HG03135 (cell line): ENCODE results near the gene PRICKLE2.
"Not testable (repeated sequence)": the region's sequence is repeated elsewhere in the genome, so short reads cannot be mapped to it uniquely, and the experiment has no call there.

Experiments
- ATAC-seq: cut with Tn5 transposase; IDR thresholded peaks from one replicate; pipeline ENCODE4 v1.9.1; 2021; ENCODE audit warnings: mild to moderate bottlenecking, moderate library complexity; ENCODE audit not compliant: unreplicated experiment

Gene PRICKLE2

DNA sequence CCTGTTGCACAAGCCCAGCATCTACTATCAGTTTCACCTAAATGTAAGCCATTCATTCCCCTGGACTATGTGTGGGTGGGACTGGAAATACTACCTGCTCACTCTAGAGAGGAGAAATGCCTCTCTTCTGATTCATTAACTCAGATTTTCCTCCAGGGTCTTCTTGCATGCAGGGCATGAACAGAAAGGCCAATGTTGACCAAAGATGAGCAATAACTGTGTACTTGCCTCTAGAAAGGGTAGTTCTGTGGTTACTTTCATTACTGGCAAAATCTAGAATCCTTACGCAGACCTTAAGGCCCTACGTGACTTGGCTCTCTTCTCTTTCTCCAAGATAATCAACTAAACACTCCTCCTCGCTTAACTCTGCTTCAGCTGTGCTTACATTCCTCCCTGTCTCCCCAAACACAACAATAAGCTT is 120.6 kb downstream of the PRICKLE2 start:
- ATAC-seq = no peak

DNA sequence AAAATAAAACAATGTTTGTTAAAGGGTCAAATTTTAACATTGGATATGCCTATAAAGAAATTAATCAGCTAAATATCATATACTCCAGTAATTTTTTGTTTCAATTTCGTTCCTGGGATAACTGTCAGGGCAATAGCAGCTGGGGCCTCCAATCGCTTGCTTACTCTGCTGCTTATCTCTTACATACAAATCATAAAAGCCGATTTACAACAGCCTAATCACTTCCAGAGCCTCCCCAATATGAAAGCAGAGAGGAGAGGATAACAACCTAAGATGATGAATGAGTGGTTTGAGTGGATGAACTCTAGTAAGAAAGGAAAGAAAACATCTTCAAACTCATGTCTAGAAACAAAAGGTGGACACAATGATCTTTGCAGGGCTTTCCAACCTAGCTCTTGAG is 121.3 kb downstream of the PRICKLE2 start:
- ATAC-seq = no peak

DNA sequence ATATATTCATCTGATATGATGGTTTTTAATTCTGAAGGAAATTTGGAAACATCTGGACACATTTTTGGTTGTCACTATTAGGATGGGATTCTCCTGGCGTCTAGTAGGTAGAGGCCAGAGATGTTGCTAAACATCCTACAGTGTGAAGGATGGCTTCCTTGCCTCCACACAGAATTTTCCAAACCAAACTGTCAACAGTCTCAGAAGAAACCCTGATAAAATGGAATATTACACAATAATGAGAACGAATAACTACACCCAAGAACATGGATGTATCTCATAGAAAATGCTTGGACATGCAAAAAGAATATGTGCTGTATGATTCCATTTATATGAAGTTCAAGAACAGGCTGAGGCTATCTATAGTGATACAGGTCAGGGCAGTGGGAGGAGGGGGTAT is 122.1 kb downstream of the PRICKLE2 start:
- no peak for ATAC-seq

DNA sequence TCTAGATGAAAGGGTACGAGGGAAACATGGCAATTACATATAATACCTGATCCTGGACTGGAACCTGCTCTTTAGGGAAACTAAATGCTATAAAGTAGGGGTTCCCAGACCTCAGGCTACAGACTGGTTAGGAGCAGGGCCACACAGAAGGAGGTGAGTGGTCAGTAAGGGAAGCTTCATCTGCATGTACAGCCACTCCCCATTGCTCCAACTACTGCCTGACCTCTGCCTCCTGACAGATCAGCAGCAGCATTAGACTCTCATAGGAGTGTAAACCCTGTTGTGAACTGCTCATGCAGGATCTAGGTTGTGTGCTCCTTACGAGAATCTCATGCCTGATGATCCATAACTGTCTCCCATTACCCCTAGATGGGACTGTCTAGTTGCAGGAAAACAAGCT is 123.1 kb downstream of the PRICKLE2 start:
- no peak for ATAC-seq

DNA sequence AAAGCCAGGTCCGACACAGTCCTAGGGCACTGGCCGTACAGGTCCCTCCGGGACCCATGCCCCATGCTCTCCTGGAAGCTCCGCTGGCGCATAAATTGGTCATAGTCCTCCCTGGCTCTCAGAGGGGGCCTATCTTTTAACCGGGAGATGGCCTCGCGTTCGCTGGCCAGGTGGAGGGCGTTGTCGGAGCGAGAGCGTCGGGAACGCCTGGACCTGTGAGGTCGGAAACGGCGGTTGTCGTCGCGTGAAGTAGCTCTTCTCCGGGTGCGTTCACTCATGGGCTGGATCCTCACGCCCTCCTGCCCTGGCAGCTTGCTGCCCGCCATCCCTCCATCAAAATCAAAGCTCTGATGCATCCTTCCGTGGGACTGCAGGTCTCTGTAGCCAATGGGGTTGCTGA is 126.0 kb downstream of the PRICKLE2 start:
- ATAC-seq = no peak

DNA sequence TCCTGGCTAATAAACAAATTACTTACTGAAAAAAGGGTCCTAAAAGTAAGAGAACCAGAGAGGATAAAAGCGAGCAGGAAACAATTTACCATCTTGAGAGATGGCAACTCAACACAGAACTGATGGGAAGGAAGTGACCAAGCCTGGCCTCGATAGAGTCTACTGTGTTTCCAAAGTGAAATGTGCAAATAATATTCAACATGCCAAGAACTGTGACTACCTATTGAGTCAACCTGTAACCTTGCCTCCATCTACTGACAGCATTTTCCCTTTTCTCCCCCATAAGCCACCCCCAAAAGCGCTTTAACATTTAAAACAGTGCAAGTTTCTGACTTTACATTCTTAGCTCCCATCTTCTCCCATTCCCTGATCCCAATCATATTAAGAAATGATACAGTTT is 126.6 kb downstream of the PRICKLE2 start:
- ATAC-seq = no peak

DNA sequence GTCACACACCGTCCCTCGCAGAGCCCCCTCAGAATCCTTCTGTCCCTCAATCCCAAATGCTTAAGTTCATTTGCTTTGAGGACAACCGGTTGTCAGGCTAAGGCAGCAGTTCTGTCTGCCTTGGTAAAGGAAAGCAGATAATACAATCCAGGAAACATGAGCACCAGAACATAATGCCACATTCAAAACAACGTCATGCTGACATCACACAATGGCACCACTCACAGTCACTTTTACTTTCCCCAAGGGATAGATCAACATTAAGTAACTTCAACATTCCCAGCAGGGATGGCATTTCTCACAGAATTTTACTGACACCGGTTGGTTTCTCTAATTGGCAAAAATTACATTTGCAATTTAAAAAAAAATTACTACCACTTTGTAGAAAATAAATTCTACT is 127.3 kb downstream of the PRICKLE2 start:
- ATAC-seq = no peak

DNA sequence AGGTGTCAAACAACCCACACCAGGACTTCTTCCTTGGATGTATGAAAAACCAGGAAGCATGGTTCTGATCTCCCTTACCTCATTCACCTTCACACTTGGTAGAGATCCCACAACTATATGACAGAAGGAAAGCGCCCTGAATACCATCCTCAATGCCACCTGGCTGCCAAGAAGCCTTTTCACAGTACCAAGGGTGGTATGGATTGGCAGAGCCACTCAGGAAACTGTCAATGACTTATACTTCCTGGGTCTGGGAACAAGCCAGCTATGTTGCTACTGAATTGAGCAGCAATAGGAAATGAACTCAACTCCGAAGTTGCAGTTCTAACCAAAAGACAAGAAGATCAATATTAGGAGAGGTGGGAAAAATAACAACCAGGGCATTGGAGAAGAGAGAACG is 129.5 kb downstream of the PRICKLE2 start:
- ATAC-seq = no peak

DNA sequence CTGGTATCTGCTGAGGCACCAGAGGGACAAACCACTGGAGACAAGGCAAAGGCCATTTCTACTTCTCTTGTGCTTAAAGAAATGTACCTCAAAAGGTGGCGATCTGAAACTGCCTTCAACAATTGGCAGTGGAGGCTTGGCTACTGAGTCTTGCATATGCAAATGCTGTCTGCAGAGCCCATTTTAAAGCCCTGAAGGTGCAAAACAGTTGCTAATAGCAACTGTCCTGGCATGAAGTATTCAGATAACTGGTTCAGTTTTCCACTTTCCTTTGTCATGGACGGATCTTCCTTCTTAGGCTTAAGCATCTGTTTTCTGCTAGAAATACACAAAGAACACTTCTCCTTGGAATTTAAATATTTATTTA is 130.6 kb downstream of the PRICKLE2 start:
- no peak for ATAC-seq

DNA sequence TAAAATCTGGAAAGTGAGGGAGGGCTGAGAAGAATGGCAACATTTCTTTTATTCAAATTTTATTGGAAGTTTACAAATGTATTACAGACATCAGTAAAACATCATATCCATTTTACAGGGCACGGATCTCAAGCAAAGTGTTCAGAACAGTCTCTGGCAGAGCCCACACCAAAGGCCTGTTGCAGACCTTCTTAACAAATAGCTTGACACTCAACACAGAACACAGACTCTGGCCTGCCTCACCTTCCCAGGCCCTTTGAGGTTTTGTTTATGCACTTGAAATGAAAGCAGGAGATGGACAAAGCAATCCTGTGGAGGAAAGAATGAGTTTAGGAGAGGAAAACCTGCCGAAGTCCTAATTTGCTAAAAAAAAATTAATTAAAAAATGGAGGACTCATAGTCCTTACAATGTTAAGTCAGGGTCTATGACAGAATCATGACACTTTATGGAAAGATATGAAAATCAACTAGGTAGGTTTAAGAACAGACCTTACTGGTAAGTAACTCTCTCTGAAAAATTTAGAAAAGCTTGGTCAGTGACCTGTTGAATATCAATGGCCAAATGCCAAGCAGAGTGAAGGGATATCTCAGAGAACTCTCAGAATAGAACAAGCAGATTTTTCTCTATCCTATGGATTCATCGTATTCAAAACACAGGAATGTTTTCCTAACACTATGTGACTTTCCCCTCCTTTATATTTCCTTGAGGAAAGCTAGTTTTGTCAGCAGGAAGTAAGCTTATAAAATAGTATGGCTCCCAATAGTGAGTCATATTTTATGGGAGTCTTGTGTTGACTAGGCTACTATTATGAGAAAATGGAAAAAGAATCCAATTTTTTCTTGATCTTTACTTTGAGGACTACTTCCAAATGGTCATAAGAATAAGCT is 131.2 kb downstream of the PRICKLE2 start:
- no peak for ATAC-seq

DNA sequence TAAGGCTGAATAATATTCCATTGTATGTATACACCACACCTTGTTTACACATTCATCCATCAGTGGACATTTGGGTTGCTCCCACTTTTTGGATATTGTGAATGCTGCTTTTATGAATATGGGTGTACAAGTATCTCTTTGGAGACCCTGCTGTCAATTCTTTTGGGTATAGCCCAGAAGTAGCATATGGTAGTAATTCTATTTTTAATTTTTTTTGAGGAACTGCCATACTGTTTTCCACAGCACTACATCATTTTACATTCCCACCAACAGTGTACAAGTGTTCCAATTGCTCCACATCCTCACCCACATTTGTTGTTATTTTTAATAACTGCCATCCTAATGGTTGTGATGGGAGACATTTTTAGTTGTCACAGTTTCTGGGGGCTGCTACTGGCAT is 132.1 kb downstream of the PRICKLE2 start:
- no peak for ATAC-seq

DNA sequence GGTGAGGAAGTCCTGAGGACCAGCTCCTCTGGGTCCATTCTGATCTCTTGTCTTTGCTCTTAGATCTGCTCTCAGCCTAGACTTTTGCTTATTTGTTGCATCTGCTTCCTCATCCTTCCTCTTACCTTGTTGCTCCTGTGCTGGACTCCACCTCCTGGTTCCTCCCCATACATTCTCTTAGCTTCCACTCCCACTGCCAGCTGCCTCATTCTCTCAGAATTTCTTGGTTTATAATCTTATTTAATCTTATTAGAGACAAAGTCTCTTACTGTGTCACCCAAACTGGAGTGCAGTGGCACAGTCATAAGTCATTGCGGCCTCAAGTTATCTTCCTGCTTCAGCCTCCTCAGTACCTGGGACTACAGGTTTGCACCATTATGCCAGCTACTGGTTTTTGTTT is 133.8 kb downstream of the PRICKLE2 start:
- ATAC-seq = no peak

DNA sequence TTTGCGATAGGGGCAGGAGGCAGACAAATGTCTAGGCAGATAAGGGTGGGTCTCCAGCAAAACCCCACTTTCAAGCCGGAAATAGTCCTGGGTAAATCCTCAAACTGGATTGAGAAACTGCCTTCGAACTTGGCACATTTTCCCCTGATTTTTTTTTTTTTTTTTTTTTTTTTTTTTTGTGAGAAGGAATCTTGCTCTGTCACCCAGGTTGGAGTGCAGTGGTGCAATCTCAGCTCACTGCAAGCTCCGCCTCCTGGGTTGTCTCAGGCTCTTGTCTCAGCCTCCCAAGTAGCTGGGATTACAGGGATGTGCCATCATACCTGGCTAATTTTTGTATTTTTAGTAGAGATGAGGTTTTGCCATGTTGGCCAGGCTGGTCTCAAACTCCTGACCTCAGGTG is 135.9 kb downstream of the PRICKLE2 start:
- ATAC-seq = not testable (repeated sequence)

DNA sequence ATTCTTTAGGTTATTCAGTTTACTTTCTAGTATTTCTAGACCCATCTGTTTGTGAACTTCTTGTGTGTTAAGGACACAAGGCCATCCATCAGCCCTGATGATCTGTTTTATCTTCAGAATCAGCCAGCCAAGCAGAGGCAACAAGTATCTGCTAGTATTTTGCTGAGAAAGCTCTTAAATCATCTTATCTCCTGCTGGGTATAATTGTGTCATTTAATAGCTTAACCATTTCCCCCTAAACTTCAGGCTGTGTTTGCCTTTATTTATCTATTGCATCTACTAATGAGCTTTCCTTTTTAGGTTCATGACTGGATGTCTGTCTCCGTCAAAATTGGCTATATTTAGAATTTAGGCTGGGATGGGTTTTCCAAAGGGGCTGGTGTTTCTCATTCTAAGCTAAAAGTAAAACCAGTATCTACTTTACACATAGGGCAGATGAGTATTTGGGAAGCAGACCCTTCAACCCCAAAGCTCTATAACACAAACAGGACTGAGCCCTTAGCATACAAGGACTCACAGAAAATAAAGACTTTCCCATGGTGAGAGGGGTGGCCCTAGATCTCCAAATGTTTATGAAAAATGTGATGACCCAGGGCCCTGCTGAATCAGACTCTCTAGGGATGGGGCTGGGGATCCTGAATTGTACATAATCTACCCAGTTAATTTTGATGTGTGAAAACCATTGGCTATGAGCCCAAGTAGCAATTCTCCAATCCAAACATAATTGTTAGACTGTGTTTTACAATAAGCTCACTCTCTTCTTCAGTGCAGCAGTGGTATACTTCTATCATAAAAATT is 136.7 kb downstream of the PRICKLE2 start:
- ATAC-seq = no peak

DNA sequence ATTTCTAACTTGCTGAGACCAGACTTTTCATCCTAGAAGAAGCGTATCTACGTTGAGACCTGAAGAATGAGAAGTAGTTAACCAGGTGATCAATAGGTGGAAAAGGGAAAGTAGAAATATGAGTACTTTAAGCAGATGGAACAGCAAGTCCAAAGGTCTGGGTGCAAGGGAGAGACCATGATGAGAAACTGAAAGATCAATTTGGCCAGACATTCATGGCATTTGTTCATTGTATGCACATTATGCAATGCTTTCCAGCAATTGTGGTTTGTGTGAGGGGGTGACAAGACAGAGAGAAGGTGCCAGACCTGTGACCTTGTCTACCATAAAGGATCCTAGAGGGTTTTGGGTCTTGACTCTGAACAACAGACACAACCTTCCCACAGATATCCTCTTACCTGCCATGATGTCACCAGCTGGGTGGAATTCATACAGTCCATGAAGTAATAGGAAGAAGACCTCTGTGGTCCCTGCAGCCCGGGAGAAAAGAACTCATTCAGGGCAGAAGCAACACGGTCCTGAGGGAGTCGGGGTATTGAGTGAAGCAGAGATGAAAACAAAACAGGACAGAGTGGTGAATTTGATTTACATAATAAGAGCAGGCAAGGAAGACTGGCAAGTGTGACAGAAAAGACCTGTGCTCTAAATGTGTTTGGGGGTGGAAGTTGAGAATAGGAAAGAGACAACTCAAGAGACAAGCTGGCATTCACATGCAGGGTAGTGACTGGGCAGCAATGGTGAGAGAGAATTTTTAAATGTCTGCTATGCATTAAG is 138.6 kb downstream of the PRICKLE2 start:
- no peak for ATAC-seq

DNA sequence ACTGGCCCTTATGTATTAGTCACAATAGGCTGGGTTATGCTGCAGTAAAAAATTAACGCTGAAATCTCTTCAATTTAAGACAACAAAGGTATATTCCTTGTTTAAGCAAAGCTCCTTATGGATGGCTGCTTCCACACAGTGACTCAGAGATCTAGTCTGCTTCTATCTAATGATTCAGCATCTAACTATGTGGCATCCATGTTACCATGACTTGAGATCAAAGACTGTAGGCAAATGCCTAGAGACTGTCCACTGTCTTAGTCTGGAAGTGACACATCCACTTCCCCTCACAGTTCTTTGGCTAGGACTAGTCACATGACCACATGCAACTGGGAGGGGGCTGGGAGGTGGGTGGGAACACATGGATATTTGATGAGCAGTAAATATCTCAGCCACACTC is 140.6 kb downstream of the PRICKLE2 start:
- no peak for ATAC-seq

DNA sequence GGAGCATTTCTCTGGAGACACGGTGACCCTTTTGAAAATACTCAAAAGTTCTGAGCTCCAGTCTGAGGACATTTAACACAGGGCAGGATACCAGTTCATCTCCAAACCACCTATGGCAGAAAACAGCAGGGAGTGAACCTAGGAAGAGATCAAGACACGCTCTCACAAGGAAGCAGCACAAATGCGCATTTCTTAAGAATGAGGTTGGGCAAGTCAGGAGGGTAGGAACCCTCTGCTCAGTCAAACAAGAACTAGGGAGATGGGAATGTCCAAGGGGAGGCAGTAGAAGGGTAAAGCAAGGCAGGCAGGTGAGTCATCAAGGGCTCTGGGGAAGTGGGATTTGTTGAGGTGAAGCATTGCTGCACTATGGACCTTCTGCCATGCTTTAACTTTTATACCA is 141.7 kb downstream of the PRICKLE2 start:
- ATAC-seq = no peak

DNA sequence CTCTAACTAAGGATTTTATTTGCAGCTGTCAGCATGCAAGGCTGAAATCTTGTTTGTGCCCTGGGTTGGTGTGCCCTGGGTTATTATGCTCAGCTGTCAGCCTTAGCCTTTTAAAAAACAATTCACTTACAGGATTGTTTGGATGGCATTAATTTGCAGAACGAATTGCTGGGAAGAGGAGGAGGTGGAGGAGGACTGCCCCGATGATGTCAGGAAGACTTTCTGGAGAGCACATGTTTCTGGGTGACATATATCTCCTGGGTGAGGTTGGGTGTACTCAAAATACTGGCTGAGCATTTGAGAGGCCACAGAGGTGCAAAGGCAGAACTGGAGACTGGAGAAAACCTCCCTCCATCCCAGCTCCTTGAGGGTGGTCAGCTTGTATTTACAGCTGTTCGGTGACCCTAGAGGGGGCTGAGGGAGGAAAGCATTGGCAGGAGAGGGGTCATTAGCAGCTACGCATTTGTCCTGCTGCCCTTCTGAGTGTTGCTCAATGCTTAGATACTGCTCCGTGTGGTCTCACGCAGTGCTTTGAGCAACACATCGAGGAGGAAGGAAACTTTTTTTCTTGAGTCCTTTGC is 142.2 kb downstream of the PRICKLE2 start:
- no peak for ATAC-seq

DNA sequence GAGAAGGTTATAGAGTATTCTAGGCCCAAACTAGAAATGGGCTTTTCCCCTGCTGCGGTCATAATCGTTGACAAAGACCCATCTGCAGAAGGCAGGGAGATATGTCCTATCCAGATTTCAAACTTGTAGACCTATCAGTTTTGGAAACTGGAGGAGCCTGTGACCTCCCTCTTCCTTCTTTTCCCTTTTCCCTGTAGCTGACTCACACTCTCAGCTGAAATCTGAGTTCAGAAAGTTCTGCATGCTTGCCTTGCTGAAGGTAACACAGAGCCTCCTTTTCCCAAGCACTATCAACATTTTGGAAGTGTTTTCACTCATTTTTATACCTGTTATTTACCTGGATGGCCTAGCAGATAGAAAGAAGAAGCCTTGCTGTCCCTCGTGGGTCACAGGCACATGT is 142.9 kb downstream of the PRICKLE2 start:
- no peak for ATAC-seq

DNA sequence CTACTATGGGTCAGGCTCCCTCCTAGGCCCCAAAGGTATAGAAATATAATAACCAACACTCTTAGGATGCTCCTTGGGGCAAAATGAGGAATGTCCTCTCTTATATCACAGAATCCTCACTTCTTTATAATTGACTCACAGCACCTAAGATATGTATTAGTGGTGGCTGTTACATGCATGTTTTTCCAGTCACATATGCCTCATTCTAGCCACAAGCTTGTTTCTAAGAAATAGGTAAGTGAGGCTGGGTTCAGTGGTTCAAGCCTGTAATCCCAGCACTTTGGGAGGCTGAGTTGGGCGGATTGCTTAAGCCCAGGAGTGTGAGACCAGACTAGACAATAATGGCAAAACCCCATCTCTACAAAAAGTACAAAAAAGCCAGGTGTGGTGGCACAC is 144.0 kb downstream of the PRICKLE2 start:
- ATAC-seq = no peak

DNA sequence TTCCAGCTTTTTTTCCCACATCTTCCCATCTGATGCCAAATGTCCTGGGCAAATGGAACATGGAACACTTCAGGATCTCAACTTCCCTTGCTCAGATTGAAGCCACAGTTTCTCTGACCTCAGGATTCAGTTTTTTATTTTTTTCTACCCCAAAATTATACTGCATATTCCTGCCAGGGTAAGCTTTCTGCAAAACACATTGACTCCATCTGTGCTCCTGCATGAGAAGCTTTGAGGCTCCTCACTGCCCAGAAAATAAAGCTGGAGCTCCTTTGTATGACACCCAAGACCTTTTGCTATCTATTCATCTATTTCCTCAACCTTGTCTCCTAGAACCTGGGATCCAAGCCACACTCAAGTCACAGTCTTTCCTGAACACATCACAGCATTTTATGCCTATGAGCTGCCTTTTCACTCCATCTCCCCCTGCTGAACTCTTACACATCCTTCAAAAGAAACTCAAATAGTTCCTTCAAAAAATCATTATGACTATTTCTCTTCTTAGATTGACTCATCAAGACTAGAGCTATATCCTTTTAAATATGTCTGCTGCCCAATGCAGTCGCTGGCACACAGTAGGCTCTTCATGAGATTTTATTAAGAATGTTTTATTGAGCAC is 144.5 kb downstream of the PRICKLE2 start:
- ATAC-seq = no peak
